HepG2 (cell line): ENCODE data around the gene TAS2R60.

Experiments
- HDAC2 ChIP-seq: sonication (generic); formaldehyde crosslinking; IDR thresholded peaks from 2 replicates; pipeline ENCODE4 v1.4.0; 2020; ENCODE audit warnings: missing genetic modification reagents
- HOXA9 ChIP-seq: sonication (generic); formaldehyde crosslinking; IDR thresholded peaks from 2 replicates; pipeline ENCODE4 v1.8.1; 2022; ENCODE audit warnings: missing genetic modification reagents, mild to moderate bottlenecking, moderate library complexity, borderline replicate concordance
- JUND ChIP-seq: sonication (generic); formaldehyde crosslinking; IDR thresholded peaks from 2 replicates; pipeline ENCODE4 v1.8.0; 2022; ENCODE audit warnings: mild to moderate bottlenecking, missing genetic modification reagents
- KLF12 ChIP-seq: sonication (generic); formaldehyde crosslinking; IDR thresholded peaks from 2 replicates; pipeline ENCODE4 v1.4.0; 2020; ENCODE audit warnings: missing genetic modification reagents, borderline replicate concordance
- POLR2AphosphoS5 ChIP-seq: IDR thresholded peaks from 2 replicates; pipeline ENCODE4 v1.6.1; 2012; ENCODE audit warnings: low read depth, low read length
- PRDM4 ChIP-seq: sonication (generic); formaldehyde crosslinking; IDR thresholded peaks from 2 replicates; pipeline ENCODE4 v1.9.0; 2021; ENCODE audit warnings: missing genetic modification reagents, borderline replicate concordance
- TCF7 ChIP-seq: sonication (generic); IDR thresholded peaks from 2 replicates; pipeline ENCODE4 v1.6.1; 2016; ENCODE audit warnings: antibody characterized with exemption, low read depth
- ZMAT5 ChIP-seq: sonication (generic); formaldehyde crosslinking; IDR thresholded peaks from 2 replicates; pipeline ENCODE4 v1.5.0; 2020; ENCODE audit warnings: mild to moderate bottlenecking, low read depth, missing genetic modification reagents, borderline replicate concordance
- TF ChIP-seq, protein P1 (sequence below): sonication (generic); formaldehyde crosslinking; IDR thresholded peaks from 2 replicates; pipeline ENCODE4 v1.4.0; 2020; ENCODE audit warnings: missing genetic modification reagents
- TF ChIP-seq, protein P2 (sequence below): sonication (generic); formaldehyde crosslinking; IDR thresholded peaks from 2 replicates; pipeline ENCODE4 v1.5.0; 2020; ENCODE audit warnings: mild to moderate bottlenecking, missing genetic modification reagents, moderate library complexity

DNA sequence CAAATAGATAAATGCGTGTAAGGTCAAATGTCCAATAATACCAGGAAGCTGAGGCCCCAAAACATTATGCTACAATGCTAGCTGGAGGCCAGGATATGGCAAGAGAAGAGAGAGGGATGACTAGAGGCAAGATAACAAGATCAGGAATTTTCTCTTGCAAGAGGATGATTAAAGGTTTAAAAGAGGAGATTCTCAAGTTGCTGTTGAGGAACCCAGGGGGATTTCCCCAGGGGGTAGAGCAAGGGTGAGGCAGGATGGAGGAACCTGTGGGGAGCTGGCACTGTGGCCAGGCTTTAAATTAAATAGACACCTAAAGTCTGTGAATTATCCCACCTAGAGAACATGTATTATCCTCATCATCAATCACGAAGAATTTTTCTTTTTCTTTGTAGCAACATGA lies 3.4 kb upstream of the TAS2R60 start:
- TF ChIP-seq JUND (CRISPR knock-in tag) (no peak), TCF7 (no peak), KLF12 (CRISPR knock-in tag) (no peak), HDAC2 (CRISPR knock-in tag) (no peak), HOXA9 (CRISPR knock-in tag) (no peak), PRDM4 (no peak), POLR2AphosphoS5 (no peak), ZMAT5 (CRISPR knock-in tag) (no peak)
- TF ChIP-seq, protein P1, sequence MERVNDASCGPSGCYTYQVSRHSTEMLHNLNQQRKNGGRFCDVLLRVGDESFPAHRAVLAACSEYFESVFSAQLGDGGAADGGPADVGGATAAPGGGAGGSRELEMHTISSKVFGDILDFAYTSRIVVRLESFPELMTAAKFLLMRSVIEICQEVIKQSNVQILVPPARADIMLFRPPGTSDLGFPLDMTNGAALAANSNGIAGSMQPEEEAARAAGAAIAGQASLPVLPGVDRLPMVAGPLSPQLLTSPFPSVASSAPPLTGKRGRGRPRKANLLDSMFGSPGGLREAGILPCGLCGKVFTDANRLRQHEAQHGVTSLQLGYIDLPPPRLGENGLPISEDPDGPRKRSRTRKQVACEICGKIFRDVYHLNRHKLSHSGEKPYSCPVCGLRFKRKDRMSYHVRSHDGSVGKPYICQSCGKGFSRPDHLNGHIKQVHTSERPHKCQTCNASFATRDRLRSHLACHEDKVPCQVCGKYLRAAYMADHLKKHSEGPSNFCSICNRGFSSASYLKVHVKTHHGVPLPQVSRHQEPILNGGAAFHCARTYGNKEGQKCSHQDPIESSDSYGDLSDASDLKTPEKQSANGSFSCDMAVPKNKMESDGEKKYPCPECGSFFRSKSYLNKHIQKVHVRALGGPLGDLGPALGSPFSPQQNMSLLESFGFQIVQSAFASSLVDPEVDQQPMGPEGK (CRISPR knock-in tag): no peak
- TF ChIP-seq, protein P2, sequence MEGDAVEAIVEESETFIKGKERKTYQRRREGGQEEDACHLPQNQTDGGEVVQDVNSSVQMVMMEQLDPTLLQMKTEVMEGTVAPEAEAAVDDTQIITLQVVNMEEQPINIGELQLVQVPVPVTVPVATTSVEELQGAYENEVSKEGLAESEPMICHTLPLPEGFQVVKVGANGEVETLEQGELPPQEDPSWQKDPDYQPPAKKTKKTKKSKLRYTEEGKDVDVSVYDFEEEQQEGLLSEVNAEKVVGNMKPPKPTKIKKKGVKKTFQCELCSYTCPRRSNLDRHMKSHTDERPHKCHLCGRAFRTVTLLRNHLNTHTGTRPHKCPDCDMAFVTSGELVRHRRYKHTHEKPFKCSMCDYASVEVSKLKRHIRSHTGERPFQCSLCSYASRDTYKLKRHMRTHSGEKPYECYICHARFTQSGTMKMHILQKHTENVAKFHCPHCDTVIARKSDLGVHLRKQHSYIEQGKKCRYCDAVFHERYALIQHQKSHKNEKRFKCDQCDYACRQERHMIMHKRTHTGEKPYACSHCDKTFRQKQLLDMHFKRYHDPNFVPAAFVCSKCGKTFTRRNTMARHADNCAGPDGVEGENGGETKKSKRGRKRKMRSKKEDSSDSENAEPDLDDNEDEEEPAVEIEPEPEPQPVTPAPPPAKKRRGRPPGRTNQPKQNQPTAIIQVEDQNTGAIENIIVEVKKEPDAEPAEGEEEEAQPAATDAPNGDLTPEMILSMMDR: no peak
